ENCODE measurements around the gene KRTAP17-1. TPM values are rescaled to one million over a fixed set of nuclear protein-coding genes. Genes with fewer than 3 reads are reported as not detected.
"Not testable (repeated sequence)": the region's sequence is repeated elsewhere in the genome, so short reads cannot be mapped to it uniquely, and the experiment has no call there.

KRTAP17-1 gene
- total RNA-seq, 1 donor from 2014 or later = not detected

DNA sequence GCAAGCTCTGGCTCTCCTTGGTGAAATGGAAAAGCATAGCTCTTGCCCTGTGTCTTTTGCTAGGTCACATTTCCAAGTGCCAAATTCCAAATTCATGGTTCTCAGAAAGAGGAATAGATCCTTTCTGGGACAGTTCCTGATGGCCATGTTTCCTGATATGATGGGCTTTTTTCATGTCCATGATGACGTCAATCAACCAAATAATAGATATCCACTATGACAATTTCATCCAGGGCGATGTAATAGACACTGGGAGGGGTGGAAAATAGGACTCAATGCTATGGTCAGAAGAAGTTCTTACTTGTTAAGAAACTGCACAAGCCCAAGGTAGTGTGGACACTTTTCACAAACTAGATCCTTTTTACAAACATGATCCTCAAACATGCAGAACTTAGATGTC lies 35.7 kb upstream of the KRTAP17-1 start:
- no peak for ATAC-seq
- H3K27ac ChIP-seq = no peak overlapping the region
- TF ChIP-seq, protein P1, sequence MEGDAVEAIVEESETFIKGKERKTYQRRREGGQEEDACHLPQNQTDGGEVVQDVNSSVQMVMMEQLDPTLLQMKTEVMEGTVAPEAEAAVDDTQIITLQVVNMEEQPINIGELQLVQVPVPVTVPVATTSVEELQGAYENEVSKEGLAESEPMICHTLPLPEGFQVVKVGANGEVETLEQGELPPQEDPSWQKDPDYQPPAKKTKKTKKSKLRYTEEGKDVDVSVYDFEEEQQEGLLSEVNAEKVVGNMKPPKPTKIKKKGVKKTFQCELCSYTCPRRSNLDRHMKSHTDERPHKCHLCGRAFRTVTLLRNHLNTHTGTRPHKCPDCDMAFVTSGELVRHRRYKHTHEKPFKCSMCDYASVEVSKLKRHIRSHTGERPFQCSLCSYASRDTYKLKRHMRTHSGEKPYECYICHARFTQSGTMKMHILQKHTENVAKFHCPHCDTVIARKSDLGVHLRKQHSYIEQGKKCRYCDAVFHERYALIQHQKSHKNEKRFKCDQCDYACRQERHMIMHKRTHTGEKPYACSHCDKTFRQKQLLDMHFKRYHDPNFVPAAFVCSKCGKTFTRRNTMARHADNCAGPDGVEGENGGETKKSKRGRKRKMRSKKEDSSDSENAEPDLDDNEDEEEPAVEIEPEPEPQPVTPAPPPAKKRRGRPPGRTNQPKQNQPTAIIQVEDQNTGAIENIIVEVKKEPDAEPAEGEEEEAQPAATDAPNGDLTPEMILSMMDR (IDR thresholded peaks at IDR 0.05) = no peak
- H3K36me3 ChIP-seq = no peaks in the 10 kb centered on the region
- intact Hi-C loops (cut with DNase I) = no loop called here
- H3K27me3 ChIP-seq (ENCODE audit: low read depth) = peaks cover 7% of the 10 kb centered on the region
- H3K4me3 ChIP-seq = no peak overlapping the region
- no peaks in the 10 kb centered on the region for H3K4me1 ChIP-seq
- no peak for DNase-seq
- no peaks in the 10 kb centered on the region for H3K9me3 ChIP-seq

DNA sequence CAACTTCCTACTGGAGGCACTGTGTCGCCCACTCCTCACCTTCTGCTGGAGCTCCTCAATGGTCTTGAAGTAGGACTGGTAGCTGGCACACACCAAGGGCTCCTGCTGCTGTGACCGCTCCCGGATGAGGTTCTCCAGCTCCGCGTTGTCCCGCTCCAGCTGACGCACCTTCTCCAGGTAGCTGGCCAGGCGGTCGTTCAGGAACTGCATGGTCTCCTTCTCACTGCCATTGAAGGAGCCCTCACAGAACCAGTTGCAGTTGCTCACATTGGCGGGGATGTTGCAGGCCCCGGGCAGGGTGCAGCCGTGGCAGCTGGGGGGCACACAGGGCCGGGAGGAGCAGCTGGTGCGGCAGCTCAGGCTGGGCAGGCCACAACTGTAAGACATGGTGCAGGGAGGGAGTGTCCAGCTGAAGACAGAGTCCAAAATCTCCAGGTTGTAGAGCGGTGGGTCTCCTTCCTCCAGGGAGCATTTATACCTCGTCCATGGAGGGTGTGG lies 34.9 kb upstream of the KRTAP17-1 start, which contains the start of gene KRT33A:
Gene KRT33A (minus strand): TSS at position 448 of the 498 bp plus-strand sequence. CDS start 61 bp downstream, at position 387.
- intact Hi-C loops (cut with DNase I); H3K9me3 ChIP-seq; H3K27ac ChIP-seq; ATAC-seq; H3K4me1 ChIP-seq; DNase-seq; H3K27me3 ChIP-seq (ENCODE audit: low read depth); H3K36me3 ChIP-seq; H3K4me3 ChIP-seq: not testable (repeated sequence)

DNA sequence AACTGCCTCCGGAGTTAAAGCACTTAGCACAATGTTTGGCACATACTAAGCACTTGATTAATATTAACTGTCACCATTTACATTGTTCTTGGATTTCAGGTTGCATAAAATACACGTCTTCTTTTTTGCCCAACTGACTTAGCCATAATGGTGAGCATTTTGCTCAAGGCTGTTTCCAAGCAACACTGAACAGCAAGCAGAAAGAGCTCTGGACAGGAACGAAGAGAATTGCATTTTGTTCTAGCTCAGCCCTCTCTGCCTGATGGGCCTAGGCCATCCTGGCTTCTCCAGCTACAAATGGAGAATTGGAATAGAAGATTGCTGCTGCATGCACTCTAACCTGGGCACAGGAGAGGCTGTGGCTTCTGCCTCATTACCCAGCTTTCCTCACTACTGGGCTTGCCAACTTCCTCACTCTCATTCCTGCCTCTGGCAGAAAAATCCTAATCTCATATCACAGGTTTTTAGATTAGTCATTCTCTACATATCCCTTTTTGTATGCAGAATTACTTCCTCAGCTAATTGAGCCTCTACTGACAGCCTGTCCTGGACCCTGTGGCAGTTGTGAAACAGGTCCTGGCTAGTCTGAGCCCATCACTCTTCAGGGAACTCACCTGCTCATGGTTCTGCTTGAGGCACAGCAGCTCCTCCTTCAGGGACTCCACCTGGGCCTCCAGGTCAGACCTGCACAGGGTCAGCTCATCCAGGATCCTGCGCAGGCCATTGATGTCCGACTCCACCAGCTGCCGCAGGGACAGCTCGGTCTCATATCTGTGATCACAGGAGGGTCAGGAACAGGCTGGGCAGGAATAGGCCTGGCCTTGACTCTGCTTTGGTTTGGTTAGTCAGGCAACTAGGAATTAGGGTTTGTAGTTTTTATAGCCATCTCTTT lies 32.6 kb upstream of the KRTAP17-1 start:
- no peak overlapping the region for H3K27ac ChIP-seq
- H3K4me1 ChIP-seq = no peaks in the 10 kb centered on the region
- H3K36me3 ChIP-seq = no peaks in the 10 kb centered on the region
- no peak for ATAC-seq
- H3K27me3 ChIP-seq (ENCODE audit: low read depth) = peaks cover 3% of the 10 kb centered on the region
- TF ChIP-seq, protein P1 (IDR thresholded peaks at IDR 0.05) = no peak
- no peaks in the 10 kb centered on the region for H3K9me3 ChIP-seq
- no peak overlapping the region for H3K4me3 ChIP-seq
- intact Hi-C loops (cut with DNase I) = no loop called here
- DNase-seq = no peak

DNA sequence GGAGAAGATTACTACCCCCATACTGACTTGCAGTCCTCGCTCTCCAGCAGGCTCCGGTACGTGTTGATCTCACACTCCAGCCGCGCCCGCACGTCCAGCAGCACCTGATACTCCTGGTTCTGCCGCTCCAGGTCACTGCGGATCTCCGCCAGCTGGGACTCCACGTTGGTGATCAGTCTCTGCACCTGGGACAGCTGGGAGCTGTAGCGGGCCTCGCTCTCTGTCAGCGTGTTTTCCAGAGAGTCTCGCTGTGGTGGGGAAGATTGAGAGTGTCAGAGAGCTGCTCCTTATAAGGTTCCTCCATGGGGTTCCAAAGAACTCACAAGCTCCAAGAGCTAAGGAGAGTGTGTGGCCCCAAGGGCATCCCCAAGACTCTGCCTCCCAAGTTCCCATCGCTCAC lies 30.9 kb upstream of the KRTAP17-1 start:
- H3K4me1 ChIP-seq; intact Hi-C loops (cut with DNase I); DNase-seq; H3K36me3 ChIP-seq; ATAC-seq; H3K27me3 ChIP-seq (ENCODE audit: low read depth); H3K27ac ChIP-seq; H3K9me3 ChIP-seq; H3K4me3 ChIP-seq: not testable (repeated sequence)

DNA sequence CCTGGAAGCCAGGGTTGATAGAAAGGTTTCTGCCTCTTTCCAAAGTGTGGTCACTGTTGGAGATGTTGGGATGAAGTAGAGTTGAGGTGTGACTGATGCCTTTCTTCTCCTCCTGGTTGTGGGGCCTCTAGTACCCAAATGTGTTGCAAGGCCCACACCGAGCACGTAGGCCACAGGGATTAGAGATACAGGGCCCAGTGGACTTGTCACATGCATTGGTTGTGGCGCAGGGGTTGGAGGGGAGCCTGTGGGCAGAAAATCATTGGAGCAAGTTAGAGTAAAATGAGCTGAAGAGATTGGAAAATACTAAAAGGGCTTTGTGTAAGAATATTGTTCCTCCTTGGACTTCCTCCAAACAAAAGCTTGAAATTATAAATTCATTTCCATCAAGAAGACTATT lies 30.5 kb upstream of the KRTAP17-1 start:
- DNase-seq = no peak

DNA sequence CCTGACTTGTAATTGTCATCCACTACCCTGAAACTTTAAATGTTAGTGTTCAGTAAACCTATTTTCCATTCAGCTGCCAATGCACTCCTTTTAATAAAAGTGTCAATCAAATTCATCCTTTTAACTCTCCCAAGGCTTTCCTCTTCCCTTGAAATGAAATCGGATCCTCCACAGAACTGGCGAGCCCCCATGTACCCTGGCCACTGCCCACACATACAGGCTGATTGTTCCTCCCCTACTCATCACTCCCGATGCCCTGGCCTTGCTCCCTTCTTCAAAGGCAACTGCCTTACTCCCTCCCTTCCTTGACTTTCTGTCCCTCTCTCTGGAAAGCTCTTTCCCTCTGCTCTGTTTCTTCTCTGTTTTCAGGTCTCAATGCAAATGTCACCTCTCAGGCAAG lies 27.5 kb upstream of the KRTAP17-1 start:
- H3K27ac ChIP-seq = no peak overlapping the region
- H3K9me3 ChIP-seq = no peaks in the 10 kb centered on the region
- peaks cover 25% of the 10 kb centered on the region for H3K4me1 ChIP-seq
- no peaks in the 10 kb centered on the region for H3K36me3 ChIP-seq
- DNase-seq (no peak), ATAC-seq (no peak)
- no peak overlapping the region for H3K4me3 ChIP-seq
- TF ChIP-seq, protein P1 (IDR thresholded peaks at IDR 0.05) = no peak
- H3K27me3 ChIP-seq (ENCODE audit: low read depth) = no peaks in the 10 kb centered on the region
- intact Hi-C loops (cut with DNase I) = no loop called here

More for the DNA sequence above, 30.5 kb upstream of the KRTAP17-1 start:
- no peaks in the 10 kb centered on the region for H3K27me3 ChIP-seq (ENCODE audit: low read depth)
- H3K27ac ChIP-seq = no peak overlapping the region
- H3K36me3 ChIP-seq = no peaks in the 10 kb centered on the region
- no peak overlapping the region for H3K4me3 ChIP-seq
- TF ChIP-seq, protein P1 (IDR thresholded peaks at IDR 0.05) = no peak
- intact Hi-C loops (cut with DNase I) = no loop called here
- H3K9me3 ChIP-seq = no peaks in the 10 kb centered on the region
- no peak for ATAC-seq
- H3K4me1 ChIP-seq = no peaks in the 10 kb centered on the region
